Hepatocyte (in vitro differentiated cells): ENCODE measurements around the gene MDP1.

Source experiments
- EZH2 ChIP-seq: fragments of 200-600 bp; sonication (generic); IDR thresholded peaks from 2 replicates; pipeline ENCODE4 v1.6.1; 2016; ENCODE audit warnings: antibody characterized with exemption, mild to moderate bottlenecking, borderline replicate concordance
- TF ChIP-seq, protein P1 (sequence below): fragments of 200-600 bp; sonication (generic); IDR thresholded peaks from 2 replicates; pipeline ENCODE4 v1.5.1; 2016; ENCODE audit warnings: antibody characterized with exemption, mild to moderate bottlenecking; ENCODE audit not compliant: poor library complexity

DNA sequence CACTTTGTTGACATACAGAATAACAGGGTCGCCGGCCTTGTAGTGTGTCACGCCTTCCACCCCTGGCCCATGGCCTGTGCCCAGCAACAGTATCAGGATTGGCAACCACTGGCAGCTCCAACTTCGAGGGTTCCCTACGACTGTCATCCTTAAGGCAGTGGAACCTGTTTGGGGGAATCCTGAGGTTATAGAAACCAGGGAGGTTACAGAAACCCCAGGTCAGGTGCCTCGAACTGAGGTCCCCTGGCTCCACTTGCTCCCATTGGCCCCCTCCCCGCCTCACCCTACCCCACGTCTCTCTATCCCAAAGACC lies 21.0 kb downstream of the MDP1 start:
- TF ChIP-seq, protein P1, sequence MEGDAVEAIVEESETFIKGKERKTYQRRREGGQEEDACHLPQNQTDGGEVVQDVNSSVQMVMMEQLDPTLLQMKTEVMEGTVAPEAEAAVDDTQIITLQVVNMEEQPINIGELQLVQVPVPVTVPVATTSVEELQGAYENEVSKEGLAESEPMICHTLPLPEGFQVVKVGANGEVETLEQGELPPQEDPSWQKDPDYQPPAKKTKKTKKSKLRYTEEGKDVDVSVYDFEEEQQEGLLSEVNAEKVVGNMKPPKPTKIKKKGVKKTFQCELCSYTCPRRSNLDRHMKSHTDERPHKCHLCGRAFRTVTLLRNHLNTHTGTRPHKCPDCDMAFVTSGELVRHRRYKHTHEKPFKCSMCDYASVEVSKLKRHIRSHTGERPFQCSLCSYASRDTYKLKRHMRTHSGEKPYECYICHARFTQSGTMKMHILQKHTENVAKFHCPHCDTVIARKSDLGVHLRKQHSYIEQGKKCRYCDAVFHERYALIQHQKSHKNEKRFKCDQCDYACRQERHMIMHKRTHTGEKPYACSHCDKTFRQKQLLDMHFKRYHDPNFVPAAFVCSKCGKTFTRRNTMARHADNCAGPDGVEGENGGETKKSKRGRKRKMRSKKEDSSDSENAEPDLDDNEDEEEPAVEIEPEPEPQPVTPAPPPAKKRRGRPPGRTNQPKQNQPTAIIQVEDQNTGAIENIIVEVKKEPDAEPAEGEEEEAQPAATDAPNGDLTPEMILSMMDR, result no peak
- TF ChIP-seq EZH2, result no peak
